ENCODE data around the gene COP1. TPM values are rescaled to one million over a fixed set of nuclear protein-coding genes. Genes with fewer than 3 reads are reported as not detected.

The COP1 gene
- total RNA-seq, 1 experiment from 2014 or later = 33.1 TPM

DNA sequence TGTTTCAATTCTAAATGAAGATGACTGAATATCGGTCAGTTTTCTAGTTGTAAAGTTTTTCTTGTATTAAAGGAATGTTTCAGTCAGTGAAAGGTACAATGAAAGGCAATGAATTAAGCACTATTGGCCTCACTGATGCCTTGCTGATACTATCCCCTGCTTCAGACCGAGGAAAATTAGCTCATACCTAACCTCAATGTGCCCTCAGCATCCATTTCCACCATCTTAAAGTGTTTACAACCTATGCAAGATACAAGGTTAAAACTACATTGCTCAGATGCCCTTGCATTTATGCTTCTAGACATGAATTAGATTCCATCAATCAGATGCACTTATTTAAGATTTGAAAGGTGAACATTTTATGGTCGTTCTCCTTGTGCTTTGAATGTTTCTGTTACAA is 184.5 kb downstream of the COP1 start:
- DNase-seq (ENCODE audit: low read depth, low spot score) (no peak), ATAC-seq (no peak)
- Histone ChIP-seq H3K9me2 (ENCODE audit: insufficient read depth) (no peaks in the 10 kb centered on the region), H3K4me1 (ENCODE audit: control insufficient read depth in 1 of 2, insufficient read depth in 2 of 2, low read length in 2 of 2) (no peaks in the 10 kb centered on the region), H3K27ac (ENCODE audit: low read depth, low read length) (no peak overlapping the region), H3K9me3 (ENCODE audit: control insufficient read depth in 1 of 2, insufficient read depth in 1 of 2, low read depth in 1 of 2, low read length in 2 of 2) (no peaks in the 10 kb centered on the region), H3K9ac (ENCODE audit: low read length) (no peak overlapping the region), H2AFZ (ENCODE audit: low read depth, low read length, poor library complexity, severe bottlenecking) (no peak overlapping the region), H3K27me3 (ENCODE audit: insufficient read depth, low read length) (no peaks in the 10 kb centered on the region), H3K79me2 (ENCODE audit: insufficient read depth, low read length) (no peaks in the 10 kb centered on the region), H4K20me1 (ENCODE audit: insufficient read depth) (no peaks in the 10 kb centered on the region), H3K4me3 (replicated peaks in 1 of 2; ENCODE audit: low read depth in 1 of 2, low read length in 2 of 2) (no peak overlapping the region), H3K4me2 (ENCODE audit: low read length) (no peak overlapping the region), H3K36me3 (ENCODE audit: control insufficient read depth in 1 of 2, insufficient read depth in 2 of 2, low read length in 2 of 2) (no peaks in the 10 kb centered on the region)
- ChIA-PET CTCF (no interaction called here), RAD21 (ENCODE audit: low non-redundant PET in 1 of 2, low total read pairs in 2 of 2, uncharacterized antibody in 2 of 2, unreplicated experiment in 2 of 2) (no interaction called here), POLR2A (no interaction called here)
- intact Hi-C loops (cut with micrococcal nuclease) = no loop called here
- no TSS peak for BruUV-seq (replicated peaks)
- TF ChIP-seq YY1 (IDR thresholded peaks at IDR 0.05; ENCODE audit: extremely low read depth, insufficient replicate concordance, low read depth, low read length) (no peak), SRF (IDR thresholded peaks at IDR 0.05; ENCODE audit: low read depth) (no peak), JUND (IDR thresholded peaks at IDR 0.05) (no peak)
- TF ChIP-seq, protein P1, sequence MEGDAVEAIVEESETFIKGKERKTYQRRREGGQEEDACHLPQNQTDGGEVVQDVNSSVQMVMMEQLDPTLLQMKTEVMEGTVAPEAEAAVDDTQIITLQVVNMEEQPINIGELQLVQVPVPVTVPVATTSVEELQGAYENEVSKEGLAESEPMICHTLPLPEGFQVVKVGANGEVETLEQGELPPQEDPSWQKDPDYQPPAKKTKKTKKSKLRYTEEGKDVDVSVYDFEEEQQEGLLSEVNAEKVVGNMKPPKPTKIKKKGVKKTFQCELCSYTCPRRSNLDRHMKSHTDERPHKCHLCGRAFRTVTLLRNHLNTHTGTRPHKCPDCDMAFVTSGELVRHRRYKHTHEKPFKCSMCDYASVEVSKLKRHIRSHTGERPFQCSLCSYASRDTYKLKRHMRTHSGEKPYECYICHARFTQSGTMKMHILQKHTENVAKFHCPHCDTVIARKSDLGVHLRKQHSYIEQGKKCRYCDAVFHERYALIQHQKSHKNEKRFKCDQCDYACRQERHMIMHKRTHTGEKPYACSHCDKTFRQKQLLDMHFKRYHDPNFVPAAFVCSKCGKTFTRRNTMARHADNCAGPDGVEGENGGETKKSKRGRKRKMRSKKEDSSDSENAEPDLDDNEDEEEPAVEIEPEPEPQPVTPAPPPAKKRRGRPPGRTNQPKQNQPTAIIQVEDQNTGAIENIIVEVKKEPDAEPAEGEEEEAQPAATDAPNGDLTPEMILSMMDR (IDR thresholded peaks at IDR 0.05 in 2 of 3, conservative IDR thresholded peaks at IDR 0.05 in 1 of 3; ENCODE audit: borderline replicate concordance in 1 of 3, insufficient read depth in 1 of 3, low read depth in 2 of 3, low read length in 2 of 3) = no peak

DNA sequence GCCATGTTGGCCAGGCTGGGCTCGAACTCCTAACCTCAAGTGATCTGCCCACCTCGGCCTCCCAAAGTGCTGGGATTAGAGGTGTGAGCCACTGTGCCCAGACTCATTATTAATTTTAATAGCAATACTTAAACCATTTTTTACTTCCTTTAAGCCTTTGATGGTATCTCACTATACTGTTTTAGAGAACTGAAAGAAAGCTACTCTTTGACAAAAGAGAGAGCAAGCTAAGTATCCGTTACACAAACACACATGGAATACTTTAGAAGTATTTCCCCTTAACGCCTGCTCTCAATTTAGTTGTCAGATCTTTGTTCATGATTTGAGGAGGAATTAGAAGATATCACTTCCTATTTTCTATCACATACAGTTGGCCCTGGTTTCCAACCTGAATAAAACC is 189.4 kb downstream of the COP1 start:
- ChIA-PET POLR2A (no interaction called here), RAD21 (ENCODE audit: low non-redundant PET in 1 of 2, low total read pairs in 2 of 2, uncharacterized antibody in 2 of 2, unreplicated experiment in 2 of 2) (no interaction called here), CTCF (no interaction called here)
- no peak for DNase-seq (ENCODE audit: low read depth, low spot score)
- TF ChIP-seq ZNF274 (IDR thresholded peaks at IDR 0.05; ENCODE audit: low read depth, low read length) (no peak), EGR1 (IDR thresholded peaks at IDR 0.05; ENCODE audit: low read depth) (no peak), ZFX (IDR thresholded peaks at IDR 0.05) (no peak), POLR2AphosphoS5 (IDR thresholded peaks at IDR 0.05; ENCODE audit: low read depth, low read length) (no peak), SIN3A (IDR thresholded peaks at IDR 0.05; ENCODE audit: low read depth) (no peak), SP1 (IDR thresholded peaks at IDR 0.05; ENCODE audit: low read depth) (no peak), EZH2 (IDR thresholded peaks at IDR 0.05) (no peak), POLR2A (IDR thresholded peaks at IDR 0.05; ENCODE audit: borderline replicate concordance, extremely low read depth, insufficient read depth, insufficient read length) (no peak), CEBPB (IDR thresholded peaks at IDR 0.05; ENCODE audit: low read depth) (no peak)
- TF ChIP-seq, protein P2, sequence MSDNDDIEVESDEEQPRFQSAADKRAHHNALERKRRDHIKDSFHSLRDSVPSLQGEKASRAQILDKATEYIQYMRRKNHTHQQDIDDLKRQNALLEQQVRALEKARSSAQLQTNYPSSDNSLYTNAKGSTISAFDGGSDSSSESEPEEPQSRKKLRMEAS (IDR thresholded peaks at IDR 0.05) = no peak
- Histone ChIP-seq H3K9me2 (ENCODE audit: insufficient read depth) (no peaks in the 10 kb centered on the region), H3K4me1 (ENCODE audit: control insufficient read depth in 1 of 2, insufficient read depth in 2 of 2, low read length in 2 of 2) (no peaks in the 10 kb centered on the region), H3K27me3 (ENCODE audit: insufficient read depth, low read length) (no peaks in the 10 kb centered on the region), H3K27ac (ENCODE audit: low read depth, low read length) (no peak overlapping the region), H3K79me2 (ENCODE audit: insufficient read depth, low read length) (no peaks in the 10 kb centered on the region), H3K9me3 (ENCODE audit: control insufficient read depth in 1 of 2, insufficient read depth in 1 of 2, low read depth in 1 of 2, low read length in 2 of 2) (no peaks in the 10 kb centered on the region), H3K36me3 (ENCODE audit: control insufficient read depth in 1 of 2, insufficient read depth in 2 of 2, low read length in 2 of 2) (no peaks in the 10 kb centered on the region), H4K20me1 (ENCODE audit: insufficient read depth) (no peaks in the 10 kb centered on the region), H3K4me2 (ENCODE audit: low read length) (no peak overlapping the region), H3K4me3 (replicated peaks in 1 of 2; ENCODE audit: low read depth in 1 of 2, low read length in 2 of 2) (no peak overlapping the region), H2AFZ (ENCODE audit: low read depth, low read length, poor library complexity, severe bottlenecking) (no peak overlapping the region), H3K9ac (ENCODE audit: low read length) (no peak overlapping the region)
- no TSS peak for BruUV-seq (replicated peaks)
- intact Hi-C loops (cut with micrococcal nuclease) = no loop called here
- ATAC-seq = no peak

Measured in HCT116 (cell line).